Activated gamma-delta T cell treated with anti-CD3 and anti-CD28 coated beads, Interleukin-2, amount 50 U/mL, for 16 hours (primary cell): Measurements from ENCODE around the gene SDC4.

Experiments used
- DNase-seq: peaks from one replicate; pipeline ENCODE4 v3.0.0-alpha.2; 2020; ENCODE audit warnings: low read depth

SDC4 gene

DNA sequence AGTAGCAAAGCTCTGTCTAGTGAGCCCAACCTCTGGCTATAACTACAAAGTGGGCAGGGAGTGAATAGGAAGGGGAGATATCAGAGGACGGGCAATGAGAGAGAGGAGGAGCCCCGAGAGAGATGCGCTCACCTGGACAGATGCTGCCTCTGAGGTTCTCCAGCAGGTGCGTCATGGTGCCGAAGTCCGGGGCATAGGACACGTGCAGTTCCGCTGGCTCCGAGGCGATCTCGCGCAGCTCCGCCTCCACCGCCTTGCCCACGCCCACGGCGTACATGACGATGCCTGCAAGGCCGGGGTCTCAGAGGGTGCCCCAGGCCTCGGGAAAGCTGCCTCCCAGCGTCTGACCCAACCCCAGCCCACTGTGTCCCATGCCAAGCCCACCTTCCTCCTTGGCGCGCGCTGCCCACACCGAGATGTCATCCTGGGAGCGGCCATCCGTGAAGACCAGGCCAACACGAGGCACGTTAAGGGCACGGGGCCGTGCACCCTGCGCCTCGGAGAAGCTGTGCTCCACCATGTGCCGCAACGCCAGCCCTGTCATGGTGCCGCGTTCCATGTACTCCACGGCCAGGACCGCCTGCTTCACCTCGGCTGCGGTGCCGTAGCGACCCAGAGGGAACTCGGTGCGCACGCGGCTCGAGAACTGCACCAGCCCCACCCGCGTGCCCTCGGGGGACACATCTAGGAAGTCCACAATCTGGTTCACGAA, 50.3 kb downstream of the SDC4 start:
- no peak for DNase-seq

DNA sequence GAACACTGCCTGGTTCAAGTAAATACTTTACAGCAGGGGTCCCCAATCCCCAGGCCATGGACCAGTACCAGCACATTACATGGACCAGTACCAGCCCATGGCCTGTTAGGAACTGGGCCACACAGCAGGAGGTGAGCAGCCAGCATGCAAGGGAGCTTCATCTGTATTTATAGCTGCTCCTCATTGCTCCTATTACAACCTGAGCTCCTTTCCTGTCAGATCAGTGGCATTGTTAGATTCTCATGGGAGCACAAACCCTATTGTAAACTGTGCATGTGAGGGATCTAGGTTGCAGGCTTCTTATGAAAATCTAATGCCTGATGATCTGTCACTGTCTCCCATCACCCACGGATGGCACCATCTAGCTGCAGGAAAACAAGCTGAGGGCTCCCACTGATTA, 53.6 kb downstream of the SDC4 start:
- DNase-seq = no peak

DNA sequence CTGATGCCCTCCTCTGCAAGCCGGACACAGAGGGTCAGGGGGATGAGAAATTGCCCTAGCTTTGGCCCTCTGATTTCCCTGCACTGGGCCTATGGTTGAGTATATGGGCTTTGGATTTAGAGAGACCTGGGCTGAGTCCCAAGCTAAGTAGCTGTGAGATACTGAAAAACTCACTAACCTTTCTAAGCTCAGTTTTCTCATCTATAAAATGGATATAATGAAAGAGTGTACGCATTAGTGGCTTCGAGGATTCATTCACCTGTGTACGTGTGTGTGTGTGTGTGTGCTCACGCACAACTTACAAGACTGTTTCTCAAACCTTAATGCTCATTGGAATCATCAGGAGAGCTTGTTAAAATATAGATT, 54.2 kb downstream of the SDC4 start:
- DNase-seq = no peak

GRCh38 chr20:45293041-45294002, 54.9 kb downstream of the SDC4 start:
- DNase-seq = peak; percentile 73

DNA sequence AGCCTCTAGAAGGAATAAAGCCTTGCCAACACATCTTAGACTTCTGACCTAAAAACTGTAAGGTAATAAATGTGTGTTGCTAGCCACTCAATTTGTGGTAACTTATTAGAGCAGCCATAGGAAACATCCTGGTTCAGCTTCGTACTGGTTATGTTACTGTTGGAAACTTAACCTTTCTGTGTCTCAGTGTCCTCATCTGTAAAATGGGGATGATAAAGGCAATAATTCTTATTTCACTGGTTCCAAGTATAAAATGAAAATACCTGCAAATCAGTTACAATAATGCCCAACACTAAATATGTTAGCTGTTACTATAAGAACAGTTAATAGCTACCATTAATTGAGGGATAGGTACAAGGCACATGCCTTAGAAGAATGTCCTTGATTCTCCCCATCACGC, 55.9 kb downstream of the SDC4 start:
- no peak for DNase-seq

DNA sequence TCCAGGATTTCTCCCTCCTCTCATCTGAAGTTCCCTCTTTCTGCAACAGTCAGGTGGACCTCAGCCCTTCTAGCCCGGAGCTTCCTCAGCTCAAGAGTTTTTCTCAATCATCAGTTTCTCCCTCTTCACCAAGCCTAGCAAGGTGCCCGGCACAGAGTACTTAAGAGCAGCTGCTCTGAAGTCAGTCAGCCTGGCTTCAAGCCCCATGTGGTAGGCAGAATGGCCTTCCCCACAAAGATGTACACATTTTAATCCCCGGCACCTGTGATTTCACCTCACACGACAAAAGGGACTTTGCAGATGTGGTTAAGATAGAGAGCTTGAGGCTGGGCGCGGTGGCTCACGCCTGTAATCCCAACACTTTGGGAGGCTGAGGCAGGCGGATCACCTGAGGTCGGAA, 56.7 kb downstream of the SDC4 start:
- no peak for DNase-seq

- peak; percentile 45 for DNase-seq
Measured at GRCh38 chr20:45290677-45291355, 57.4 kb downstream of the SDC4 start.

- DNase-seq = no peak
Measured at GRCh38 chr20:45289942-45290676, 58.1 kb downstream of the SDC4 start.

DNA sequence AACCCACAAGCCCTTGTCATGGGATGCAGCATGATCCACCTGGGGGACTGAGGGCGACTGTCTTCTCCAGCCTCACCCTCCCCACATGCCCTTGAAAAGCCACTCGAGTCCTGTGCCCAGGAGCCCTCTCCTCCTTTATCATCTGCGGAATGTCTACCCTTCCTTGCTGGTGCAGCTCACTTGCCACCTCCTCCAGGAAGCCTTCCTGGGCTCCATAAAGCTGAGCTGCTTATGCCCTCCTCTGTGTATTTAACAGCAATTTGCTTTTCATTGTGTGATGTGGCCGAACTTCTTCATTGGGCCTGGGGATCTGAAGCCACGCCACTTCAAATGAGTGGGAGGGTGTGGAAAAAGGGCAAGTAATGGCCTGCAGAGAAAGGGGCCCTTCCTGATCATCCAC, 59.4 kb downstream of the SDC4 start:
- DNase-seq = no peak

DNA sequence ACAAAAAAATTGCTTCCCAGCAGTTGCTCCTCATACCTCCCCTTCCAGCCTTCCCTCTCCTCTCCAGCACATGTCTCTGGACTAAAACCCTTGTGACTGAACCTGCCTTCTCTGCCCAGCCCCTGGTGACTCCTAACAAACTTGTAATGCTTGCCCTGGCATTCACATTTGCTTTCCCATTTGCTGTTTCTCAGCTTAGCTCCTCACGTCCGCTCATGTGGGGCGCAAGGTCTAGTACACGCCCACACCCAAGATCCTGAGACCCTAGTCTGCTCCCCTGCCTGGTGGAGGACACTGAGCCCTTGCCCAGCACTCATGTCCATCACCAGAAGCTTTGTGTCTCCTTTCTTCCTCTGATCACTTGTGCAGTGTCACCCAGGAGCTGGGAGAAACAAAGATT, 59.8 kb downstream of the SDC4 start:
- DNase-seq = no peak

DNA sequence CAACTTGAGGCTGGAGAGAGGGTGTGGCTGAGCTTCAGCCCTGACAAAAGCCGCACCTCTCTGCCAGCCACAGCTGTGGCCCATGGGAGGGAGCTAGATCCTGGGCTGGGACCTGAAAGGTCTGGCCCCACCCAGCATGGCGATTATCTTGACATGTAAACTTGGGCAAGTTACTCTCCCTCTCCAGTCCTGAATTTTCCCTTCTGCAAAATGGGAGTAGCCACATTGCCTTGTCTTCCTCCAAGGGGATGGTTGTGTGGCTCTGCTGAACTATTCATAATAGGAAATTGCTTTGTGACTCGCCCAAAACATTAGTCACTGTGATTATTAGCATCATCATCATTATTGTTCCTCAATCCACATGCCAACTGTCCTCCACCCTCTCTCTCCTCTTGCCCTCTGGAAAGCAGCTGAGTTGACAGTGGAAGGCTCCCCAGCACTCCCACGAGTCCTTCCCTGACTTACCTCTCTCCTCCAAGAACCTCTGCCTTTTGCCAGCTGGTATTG, 64.6 kb downstream of the SDC4 start:
- no peak for DNase-seq

- no peak for DNase-seq
Measured at GRCh38 chr20:45282700-45283550, 65.3 kb downstream of the SDC4 start.

DNA sequence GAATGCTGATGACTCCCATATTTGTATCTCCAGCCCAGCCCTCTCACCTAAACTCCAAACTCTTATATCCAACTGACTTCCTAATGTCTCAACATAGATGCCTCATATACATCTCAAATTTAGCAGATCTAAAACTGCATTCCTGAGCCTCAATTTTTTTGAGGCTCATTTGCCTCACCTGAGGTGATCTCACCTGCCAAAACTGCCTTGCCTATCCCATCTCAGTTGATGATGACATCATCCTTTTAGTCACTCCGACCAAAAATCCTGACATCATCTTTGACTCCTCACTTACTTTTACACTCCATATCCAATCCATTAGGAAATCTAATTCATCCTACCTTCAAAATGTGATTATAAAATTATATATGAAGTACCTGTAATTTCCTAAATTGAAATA, 68.2 kb downstream of the SDC4 start:
- no peak for DNase-seq

GRCh38 chr20:45275338-45275737, 72.9 kb downstream of the SDC4 start:
- DNase-seq = no peak
